Measurements from ENCODE around the gene RSF1. TPM values are rescaled to one million over a fixed set of nuclear protein-coding genes. Genes with fewer than 3 reads are reported as not detected.

RSF1 gene
- total and polyA plus RNA-seq, 2 donors (not counting 1 experiment from before 2014, with no cell fraction given): 4.8 to 104 TPM

GRCh38 chr11:77730789-77731188 lies 89.7 kb downstream of the RSF1 start:
- no peak for ATAC-seq (ENCODE audit: low read depth)
- peaks cover 3 to 13% of the 10 kb centered on the region in 2 experiments for H3K36me3 ChIP-seq (replicated peaks in 1 of 2; ENCODE audit: control extremely low read depth in 1 of 2, control insufficient read depth in 1 of 2, extremely low read depth in 1 of 2, insufficient read depth in 2 of 2, low read length in 1 of 2)

GRCh38 chr11:77729063-77729462 lies 91.5 kb downstream of the RSF1 start:
- POLR2A ChIA-PET: no interaction called here
- no peak for ATAC-seq (ENCODE audit: low read depth)

More at GRCh38 chr11:77730789-77731188, 89.7 kb downstream of the RSF1 start:
- Histone ChIP-seq H3K27me3 (replicated peaks in 1 of 4; ENCODE audit: control extremely low read depth in 1 of 4, control insufficient read depth in 3 of 4, insufficient read depth in 4 of 4, low read length in 3 of 4) (no peaks in the 10 kb centered on the region), H3K4me3 (ENCODE audit: control extremely low read depth in 1 of 5, extremely low read depth in 1 of 5, insufficient read depth in 1 of 5, low read depth in 2 of 5, low read length in 4 of 5) (no peak overlapping the region), H3K79me2 (ENCODE audit: control insufficient read depth, insufficient read depth, low read length) (peaks cover 23% of the 10 kb centered on the region), H2AFZ (ENCODE audit: insufficient read depth, low read depth, low read length, poor library complexity, severe bottlenecking) (no peak overlapping the region), H3K4me2 (replicated peaks; ENCODE audit: low read depth, low read length, poor library complexity, severe bottlenecking) (no peak overlapping the region), H3K27ac (ENCODE audit: low read length in 2 of 2) (no peak overlapping the region), H4K20me1 (ENCODE audit: control insufficient read depth, insufficient read depth, low read length, poor library complexity, severe bottlenecking) (no peaks in the 10 kb centered on the region), H3K9ac (ENCODE audit: low read length) (no peak overlapping the region), H3K9me3 (ENCODE audit: control extremely low read depth in 1 of 3, control insufficient read depth in 2 of 3, insufficient read depth in 1 of 3, low read length in 2 of 3) (peaks cover 3 to 9% (median 8%) of the 10 kb centered on the region in 3 donors), H3K4me1 (ENCODE audit: control insufficient read depth in 2 of 2, insufficient read depth in 2 of 2, low read length in 2 of 2) (peaks cover 0 to 3% of the 10 kb centered on the region in 2 donors)
- peaks cover 9% of the 10 kb centered on the region for H3K4me1 Mint-ChIP-seq
- TF ChIP-seq EZH2 (IDR thresholded peaks at IDR 0.05; ENCODE audit: borderline replicate concordance, insufficient read depth, low read depth, low read length, poor library complexity, severe bottlenecking) (no peak), CTCF (IDR thresholded peaks at IDR 0.05) (no peak)
- intact Hi-C loops (cut with micrococcal nuclease): no loop called here
- ChIA-PET POLR2A (no interaction called here), CTCF (no interaction called here)
- no peak for DNase-seq
- H3K27me3 Mint-ChIP-seq: no peaks in the 10 kb centered on the region
- peaks cover 14% of the 10 kb centered on the region for H3K9me3 Mint-ChIP-seq (ENCODE audit: insufficient read depth)
- H3K4me3 Mint-ChIP-seq: no peak overlapping the region
- no peak overlapping the region for H3K27ac Mint-ChIP-seq
- WGBS (ENCODE audit: insufficient coverage): 100% methylated on average over 3 of the region's 3 CpGs

More at GRCh38 chr11:77729063-77729462, 91.5 kb downstream of the RSF1 start:
- no peak overlapping the region for H3K9ac ChIP-seq (ENCODE audit: low read length)
- intact Hi-C loops (cut with micrococcal nuclease): no loop called here
- Mint-ChIP-seq H3K4me1 (peaks cover 20% of the 10 kb centered on the region), H3K9me3 (ENCODE audit: insufficient read depth) (peaks cover 14% of the 10 kb centered on the region), H3K27me3 (no peaks in the 10 kb centered on the region), H3K4me3 (no peak overlapping the region), H3K27ac (no peak overlapping the region)
- no peak overlapping the region for H2AFZ ChIP-seq (ENCODE audit: insufficient read depth, low read depth, low read length, poor library complexity, severe bottlenecking)
- CTCF ChIA-PET: no interaction called here
- H3K36me3 ChIP-seq (replicated peaks in 1 of 2; ENCODE audit: control extremely low read depth in 1 of 2, control insufficient read depth in 1 of 2, extremely low read depth in 1 of 2, insufficient read depth in 2 of 2, low read length in 1 of 2): peaks cover 2 to 9% of the 10 kb centered on the region in 2 experiments
- H3K27me3 ChIP-seq (replicated peaks in 1 of 4; ENCODE audit: control extremely low read depth in 1 of 4, control insufficient read depth in 3 of 4, insufficient read depth in 4 of 4, low read length in 3 of 4): no peaks in the 10 kb centered on the region
- H3K9me3 ChIP-seq (ENCODE audit: control extremely low read depth in 1 of 3, control insufficient read depth in 2 of 3, insufficient read depth in 1 of 3, low read length in 2 of 3): peaks cover 3 to 9% (median 8%) of the 10 kb centered on the region in 3 donors
- H3K4me3 ChIP-seq (ENCODE audit: control extremely low read depth in 1 of 5, extremely low read depth in 1 of 5, insufficient read depth in 1 of 5, low read depth in 2 of 5, low read length in 4 of 5): no peak overlapping the region
- H4K20me1 ChIP-seq (ENCODE audit: control insufficient read depth, insufficient read depth, low read length, poor library complexity, severe bottlenecking): no peaks in the 10 kb centered on the region
- peaks cover 23% of the 10 kb centered on the region for H3K79me2 ChIP-seq (ENCODE audit: control insufficient read depth, insufficient read depth, low read length)
- TF ChIP-seq CTCF (IDR thresholded peaks at IDR 0.05): no peak
- no peak for TF ChIP-seq EZH2 (IDR thresholded peaks at IDR 0.05; ENCODE audit: borderline replicate concordance, insufficient read depth, low read depth, low read length, poor library complexity, severe bottlenecking)
- no peak for DNase-seq
- H3K27ac ChIP-seq (ENCODE audit: low read length in 2 of 2): no peak overlapping the region
- no peak overlapping the region for H3K4me2 ChIP-seq (replicated peaks; ENCODE audit: low read depth, low read length, poor library complexity, severe bottlenecking)
- peaks cover 3 to 14% of the 10 kb centered on the region in 2 donors for H3K4me1 ChIP-seq (ENCODE audit: control insufficient read depth in 2 of 2, insufficient read depth in 2 of 2, low read length in 2 of 2)
- WGBS (ENCODE audit: insufficient coverage): no CpG with 5 or more reads among the region's 2 CpGs

Data from B cell (primary cell).